HG02852 (cell line): ENCODE data around the gene CST3.

ENCODE experiments used
- ATAC-seq: cut with Tn5 transposase; IDR thresholded peaks from one replicate; pipeline ENCODE4 v1.9.1; 2021; ENCODE audit warnings: mild to moderate bottlenecking, moderate library complexity; ENCODE audit not compliant: unreplicated experiment

Gene CST3

GRCh38 chr20:23605867-23606651, 31.7 kb downstream of the CST3 start, which contains the start of gene CST9:
CST9 (minus strand) TSS chr20:23605917; CDS start chr20:23605864, 53 bp downstream.
- no peak for ATAC-seq

DNA sequence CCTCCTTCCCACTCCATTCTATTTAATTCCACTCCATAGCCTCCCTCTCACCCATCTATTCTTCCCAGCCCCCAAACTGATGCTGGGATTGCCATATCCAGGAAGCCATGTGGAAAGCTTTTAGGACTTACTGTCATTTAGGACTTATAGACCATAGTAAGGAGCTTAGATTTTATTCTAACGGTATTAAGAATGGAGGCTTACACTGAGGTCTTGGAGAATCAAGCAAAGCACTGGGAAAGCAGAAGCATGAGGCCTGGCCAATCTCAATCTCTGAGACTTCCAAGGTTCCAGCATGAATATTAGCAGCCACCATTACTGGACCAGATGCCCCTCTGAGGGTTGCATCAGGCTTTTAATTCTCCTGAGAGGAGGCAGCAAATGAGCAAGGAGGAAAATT, 33.4 kb downstream of the CST3 start:
- no peak for ATAC-seq

- no peak for ATAC-seq
These were observed 34.4 kb downstream of the CST3 start for GRCh38 chr20:23603321-23603720.

GRCh38 chr20:23602699-23603098, 35.1 kb downstream of the CST3 start:
- no peak for ATAC-seq

DNA sequence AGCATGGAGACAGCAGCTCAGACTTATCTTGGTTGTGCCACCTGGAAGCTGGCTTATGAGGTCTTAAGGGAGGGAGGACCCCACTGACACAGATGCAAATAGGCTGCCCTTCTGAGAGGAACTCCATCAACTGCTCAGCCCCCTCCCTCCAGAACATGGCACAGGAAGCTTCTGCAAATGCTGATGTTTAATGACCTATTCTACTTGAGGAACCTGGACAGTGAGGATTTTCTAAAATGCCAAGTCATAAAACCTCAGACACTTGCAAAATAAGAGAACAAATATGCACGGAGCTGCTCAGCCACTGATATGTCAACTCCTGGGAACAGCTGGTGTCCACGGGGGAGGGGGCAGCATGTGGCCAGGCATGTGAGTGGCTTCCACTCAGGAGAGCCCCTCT, 35.5 kb downstream of the CST3 start:
- no peak for ATAC-seq

GRCh38 chr20:23601715-23602114, 36.0 kb downstream of the CST3 start:
- ATAC-seq = no peak

DNA sequence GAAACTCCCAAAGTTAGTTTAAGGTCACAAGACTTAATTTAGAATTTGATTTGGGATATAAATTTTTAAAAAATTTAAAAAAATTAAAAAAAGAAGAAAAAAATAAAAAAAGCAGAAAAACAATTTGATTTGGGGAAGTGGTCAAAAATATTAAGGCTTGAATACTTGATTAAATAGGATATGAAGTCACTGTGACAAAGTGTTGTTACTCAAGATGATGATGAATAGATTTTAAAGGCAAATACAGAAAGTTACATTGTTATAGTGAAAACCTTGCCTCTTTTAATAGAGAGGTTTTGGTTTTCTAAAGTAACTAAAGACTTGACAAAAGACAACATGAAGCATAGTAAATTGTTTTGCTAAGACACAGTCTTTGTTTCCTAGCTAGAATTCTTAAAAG, 39.3 kb downstream of the CST3 start:
- no peak for ATAC-seq

DNA sequence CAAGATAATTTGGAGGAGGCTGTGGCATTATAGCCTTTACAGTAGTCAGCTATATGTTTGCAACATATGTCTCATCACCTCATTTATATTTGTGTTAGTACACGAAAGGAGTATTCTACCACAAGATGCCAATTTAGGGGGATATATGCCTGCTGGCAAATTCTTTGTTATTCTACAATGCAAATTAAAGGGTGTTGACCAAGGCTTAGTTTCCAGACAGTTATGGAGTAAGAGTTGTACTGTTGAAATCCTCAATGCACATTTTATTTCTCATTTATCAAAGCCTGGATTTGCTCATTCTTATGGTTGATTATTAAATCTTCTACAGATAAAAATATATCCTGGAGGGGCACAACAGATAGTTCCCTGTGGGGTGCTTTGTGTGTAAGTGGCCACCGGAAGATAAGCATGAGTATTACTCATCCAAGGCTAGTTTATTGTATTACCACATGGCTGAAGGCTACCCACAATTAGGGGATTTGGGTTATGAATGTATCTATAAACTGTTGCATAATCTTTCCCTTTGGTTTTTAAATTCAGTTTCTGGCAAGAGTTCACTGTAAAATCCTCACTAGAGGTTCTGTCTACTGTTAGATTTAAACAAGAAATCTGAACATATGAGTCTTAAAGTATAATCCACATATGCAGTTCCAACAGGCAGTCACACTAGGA, 41.0 kb downstream of the CST3 start:
- ATAC-seq = no peak

GRCh38 chr20:23595941-23596340, 41.8 kb downstream of the CST3 start:
- no peak for ATAC-seq

DNA sequence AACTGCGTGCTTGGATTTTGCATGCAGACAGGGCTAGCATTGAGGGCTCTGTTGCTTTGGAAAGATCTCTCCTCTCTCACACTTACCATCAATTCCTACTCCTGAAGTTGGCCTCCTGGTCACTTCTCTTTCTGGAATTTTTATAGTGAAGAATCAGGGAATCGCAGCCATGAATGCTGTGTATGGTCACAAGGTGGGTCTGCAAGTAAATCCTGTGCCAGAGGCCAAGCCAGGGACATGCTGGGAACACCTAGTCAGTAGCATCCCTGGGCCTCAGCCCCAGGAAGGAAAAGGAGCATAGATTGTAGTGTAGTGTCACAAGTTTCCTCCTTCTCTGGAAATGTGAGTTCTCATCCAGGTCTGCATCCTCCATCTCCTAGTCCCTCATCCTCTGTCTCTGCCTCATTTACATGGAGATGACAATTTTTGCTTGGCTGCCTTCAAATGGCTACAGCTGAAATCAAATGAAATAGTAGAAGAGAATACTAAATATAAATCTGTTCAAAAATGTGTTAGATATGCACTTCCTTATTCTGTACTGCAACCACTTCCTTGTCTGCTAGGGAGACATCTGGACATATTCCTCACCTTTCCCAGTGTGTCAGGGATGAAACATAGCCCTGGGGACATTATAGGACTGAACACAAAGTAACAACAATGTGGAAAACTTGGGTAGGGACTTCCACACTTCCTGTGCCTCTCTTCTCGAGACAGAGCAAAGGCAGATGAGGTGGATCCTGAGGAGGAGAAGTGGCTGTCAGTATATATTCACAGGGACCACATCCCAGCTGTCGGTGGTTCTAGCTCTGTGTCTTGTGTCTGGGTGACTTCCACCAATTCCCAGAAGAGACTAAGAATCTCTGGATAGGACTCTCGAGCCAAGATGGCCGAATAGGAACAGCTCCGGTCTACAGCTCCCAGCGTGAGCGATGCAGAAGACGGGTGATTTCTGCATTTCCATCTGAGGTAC, 49.0 kb downstream of the CST3 start:
- no peak for ATAC-seq

- ATAC-seq = no peak
These were observed 50.1 kb downstream of the CST3 start for GRCh38 chr20:23587631-23588030.

- ATAC-seq = no peak
These were observed 50.8 kb downstream of the CST3 start for GRCh38 chr20:23586735-23587525.

DNA sequence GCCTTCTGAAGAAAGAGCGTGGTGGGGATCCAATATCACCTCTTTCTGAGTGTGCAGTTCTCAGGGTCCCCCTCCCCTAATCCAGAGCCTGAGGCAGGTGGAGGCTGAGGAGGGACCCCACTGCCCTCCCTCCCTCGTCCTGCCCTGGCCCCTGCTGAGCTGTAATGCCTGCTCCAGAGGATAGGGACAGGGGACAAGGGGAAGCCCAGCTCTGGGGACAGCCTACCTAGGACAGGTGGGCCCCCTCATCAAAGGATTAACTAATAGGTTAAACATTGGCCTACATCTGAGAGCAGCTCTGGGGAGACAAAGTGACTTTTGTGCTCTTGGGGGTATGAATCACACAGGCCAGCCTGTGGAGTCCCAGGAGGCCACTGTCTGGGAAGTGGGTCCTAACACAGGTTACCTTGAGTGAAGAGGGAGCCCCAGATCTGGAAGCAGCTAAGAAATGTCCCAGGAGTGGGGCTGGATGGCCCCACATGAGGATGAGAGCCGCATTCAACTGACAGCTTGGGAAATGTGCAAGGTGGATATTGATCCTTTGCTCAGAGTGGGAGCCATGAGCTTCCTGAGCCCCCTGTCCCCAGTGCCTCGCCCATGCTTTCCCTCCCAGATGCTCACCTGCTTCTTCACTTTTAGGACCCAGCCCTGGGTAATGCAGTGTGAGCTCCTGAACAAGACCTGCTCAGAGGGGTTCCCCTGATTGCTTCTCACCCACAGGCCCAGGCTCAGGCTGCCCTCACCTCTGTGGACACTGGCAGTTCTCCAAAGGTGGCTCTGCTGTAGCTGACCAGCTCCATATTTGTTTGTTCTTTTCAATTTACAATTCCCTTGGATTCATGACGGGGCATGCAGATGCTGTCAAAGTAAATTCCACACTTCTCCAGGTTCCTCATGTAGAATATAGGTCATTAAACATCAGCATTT, 51.7 kb downstream of the CST3 start:
- ATAC-seq = no peak

GRCh38 chr20:23585449-23585807, 52.3 kb downstream of the CST3 start:
- ATAC-seq = no peak

DNA sequence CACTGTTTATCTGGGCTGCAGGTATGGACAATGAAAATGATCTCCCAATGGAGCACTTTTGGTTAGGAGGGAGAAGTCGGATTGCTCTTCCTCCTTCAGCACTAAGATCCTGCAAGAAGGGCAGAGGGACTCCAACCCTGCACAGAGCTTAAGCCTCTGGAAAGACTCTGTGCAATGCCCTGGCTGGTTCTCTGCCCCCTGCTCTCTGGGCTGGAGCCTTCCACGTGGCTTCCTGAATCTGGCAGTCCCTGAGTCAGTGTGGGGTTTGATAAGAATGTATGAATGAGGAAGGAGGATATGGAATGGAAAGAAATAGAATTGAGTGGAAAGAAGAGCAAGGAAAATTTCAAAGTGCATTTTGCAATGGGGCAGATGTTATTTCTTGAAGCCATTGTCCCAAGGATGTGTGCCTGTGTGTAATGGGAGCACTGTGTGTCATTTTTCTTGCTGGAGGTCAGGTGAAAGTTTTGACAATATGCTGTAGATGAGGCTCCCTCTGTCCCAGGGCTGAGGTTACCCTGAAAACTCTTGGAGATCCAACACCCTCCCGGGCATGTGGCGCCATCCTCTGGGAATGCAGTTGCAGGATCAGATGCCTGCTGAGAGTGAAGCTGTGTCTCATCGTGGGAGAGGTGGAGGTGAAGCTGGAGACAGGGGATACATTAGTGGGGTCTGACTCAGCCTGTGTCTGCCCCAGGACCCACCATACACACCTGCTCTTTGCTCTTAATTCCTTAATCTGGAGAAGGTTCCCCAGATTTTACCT, 53.1 kb downstream of the CST3 start:
- no peak for ATAC-seq
